ENCODE results near the gene NSMF. TPM values are rescaled to one million over a fixed set of nuclear protein-coding genes. Genes with fewer than 3 reads are reported as not detected.
A peak's percentile ranks its signal among the peaks of the same experiment; 100 is the strongest.

The NSMF gene
- total RNA-seq, 2 donors from 2014 or later: 58.9 to 66.0 TPM

- Histone ChIP-seq H3K36me3 (ENCODE audit: control insufficient read depth, insufficient read depth, low read length) (peaks cover 19% of the 10 kb centered on the region), H3K4me1 (ENCODE audit: control insufficient read depth, insufficient read depth, low read length) (peaks cover 4% of the 10 kb centered on the region), H3K4me3 (ENCODE audit: low read length) (no peak overlapping the region), H3K9me3 (ENCODE audit: control insufficient read depth, low read length) (no peaks in the 10 kb centered on the region), H3K27ac (ENCODE audit: low read depth, low read length) (no peak overlapping the region), H3K9ac (ENCODE audit: extremely low read depth, low read length, poor library complexity, severe bottlenecking) (no peak overlapping the region), H3K27me3 (ENCODE audit: control insufficient read depth, insufficient read depth, low read length, poor library complexity, severe bottlenecking) (no peaks in the 10 kb centered on the region)
- 91 to 98% methylated on average over 13 to 18 of the region's 18 CpGs for WGBS, 2 experiments (ENCODE audit: insufficient coverage in 1 of 2, insufficient read length in 1 of 2)
- H3K4me1 Mint-ChIP-seq: peaks cover 1% of the 10 kb centered on the region
- no peaks in the 10 kb centered on the region for H3K9me3 Mint-ChIP-seq
- H3K27ac Mint-ChIP-seq: no peak overlapping the region
- H3K36me3 Mint-ChIP-seq (ENCODE audit: low read depth): peaks cover 14% of the 10 kb centered on the region
- H3K4me3 Mint-ChIP-seq: no peak overlapping the region
- TF ChIP-seq, protein P1, sequence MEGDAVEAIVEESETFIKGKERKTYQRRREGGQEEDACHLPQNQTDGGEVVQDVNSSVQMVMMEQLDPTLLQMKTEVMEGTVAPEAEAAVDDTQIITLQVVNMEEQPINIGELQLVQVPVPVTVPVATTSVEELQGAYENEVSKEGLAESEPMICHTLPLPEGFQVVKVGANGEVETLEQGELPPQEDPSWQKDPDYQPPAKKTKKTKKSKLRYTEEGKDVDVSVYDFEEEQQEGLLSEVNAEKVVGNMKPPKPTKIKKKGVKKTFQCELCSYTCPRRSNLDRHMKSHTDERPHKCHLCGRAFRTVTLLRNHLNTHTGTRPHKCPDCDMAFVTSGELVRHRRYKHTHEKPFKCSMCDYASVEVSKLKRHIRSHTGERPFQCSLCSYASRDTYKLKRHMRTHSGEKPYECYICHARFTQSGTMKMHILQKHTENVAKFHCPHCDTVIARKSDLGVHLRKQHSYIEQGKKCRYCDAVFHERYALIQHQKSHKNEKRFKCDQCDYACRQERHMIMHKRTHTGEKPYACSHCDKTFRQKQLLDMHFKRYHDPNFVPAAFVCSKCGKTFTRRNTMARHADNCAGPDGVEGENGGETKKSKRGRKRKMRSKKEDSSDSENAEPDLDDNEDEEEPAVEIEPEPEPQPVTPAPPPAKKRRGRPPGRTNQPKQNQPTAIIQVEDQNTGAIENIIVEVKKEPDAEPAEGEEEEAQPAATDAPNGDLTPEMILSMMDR (conservative IDR thresholded peaks at IDR 0.05): no peak
- DNase-seq: no peak
- peaks cover 6% of the 10 kb centered on the region for H3K27me3 Mint-ChIP-seq (ENCODE audit: insufficient read depth)
These were observed 3.7 kb downstream of the NSMF start for GRCh38 chr9:137455359-137455991.

- Histone ChIP-seq H3K27ac (ENCODE audit: low read depth, low read length) (peak overlapping the region; percentile 40), H3K36me3 (ENCODE audit: control insufficient read depth, insufficient read depth, low read length) (peaks cover 19% of the 10 kb centered on the region), H3K9ac (ENCODE audit: extremely low read depth, low read length, poor library complexity, severe bottlenecking) (no peak overlapping the region), H3K4me1 (ENCODE audit: control insufficient read depth, insufficient read depth, low read length) (peaks cover 4% of the 10 kb centered on the region), H3K4me3 (ENCODE audit: low read length) (no peak overlapping the region), H3K9me3 (ENCODE audit: control insufficient read depth, low read length) (no peaks in the 10 kb centered on the region), H3K27me3 (ENCODE audit: control insufficient read depth, insufficient read depth, low read length, poor library complexity, severe bottlenecking) (no peaks in the 10 kb centered on the region)
- peak; percentile 84 for DNase-seq
- Mint-ChIP-seq H3K27me3 (ENCODE audit: insufficient read depth) (peaks cover 2% of the 10 kb centered on the region), H3K9me3 (no peaks in the 10 kb centered on the region), H3K4me3 (peak overlapping the region; percentile 48), H3K36me3 (ENCODE audit: low read depth) (peaks cover 15% of the 10 kb centered on the region), H3K27ac (peak overlapping the region; percentile 97), H3K4me1 (peaks cover 1% of the 10 kb centered on the region)
- 86 to 92% methylated on average over 18 to 30 of the region's 30 CpGs for WGBS, 2 experiments (ENCODE audit: insufficient coverage in 1 of 2, insufficient read length in 1 of 2)
- TF ChIP-seq, protein P1 (conservative IDR thresholded peaks at IDR 0.05): no peak
These were observed 4.4 kb downstream of the NSMF start for GRCh38 chr9:137454597-137455358.

DNA sequence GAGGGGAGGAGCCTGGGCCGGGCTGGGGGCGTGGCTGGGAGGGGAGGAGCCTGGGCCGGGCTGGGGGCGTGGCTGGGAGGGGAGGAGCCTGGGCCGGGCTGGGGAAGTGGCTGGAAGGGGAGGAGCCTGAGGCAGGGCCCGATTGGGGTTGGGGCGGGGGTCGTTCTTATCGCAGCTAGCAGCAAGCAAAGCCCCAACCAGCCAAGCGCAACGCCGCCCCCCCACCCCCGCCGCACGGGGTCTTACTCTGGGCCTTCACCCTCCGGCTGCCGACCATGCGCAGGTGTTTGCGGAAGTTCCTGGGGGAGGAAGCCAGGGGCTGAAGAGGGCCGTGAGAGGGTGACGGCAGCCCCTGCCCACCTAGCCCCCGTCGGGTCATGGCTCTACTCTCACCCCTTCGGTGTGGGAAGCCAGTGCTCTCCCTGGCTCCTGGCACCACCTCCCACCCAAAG lies 5.0 kb downstream of the NSMF start:
- H3K9me3 ChIP-seq (ENCODE audit: control insufficient read depth, low read length): no peaks in the 10 kb centered on the region
- TF ChIP-seq, protein P1 (conservative IDR thresholded peaks at IDR 0.05): no peak
- Mint-ChIP-seq H3K27me3 (ENCODE audit: insufficient read depth) (no peaks in the 10 kb centered on the region), H3K36me3 (ENCODE audit: low read depth) (peaks cover 19% of the 10 kb centered on the region), H3K27ac (peak overlapping the region; percentile 97), H3K4me1 (peaks cover 1% of the 10 kb centered on the region), H3K9me3 (no peaks in the 10 kb centered on the region), H3K4me3 (peak overlapping the region; percentile 48)
- no peaks in the 10 kb centered on the region for H3K27me3 ChIP-seq (ENCODE audit: control insufficient read depth, insufficient read depth, low read length, poor library complexity, severe bottlenecking)
- WGBS, 2 experiments (ENCODE audit: insufficient coverage in 1 of 2, insufficient read length in 1 of 2): 37 to 41% methylated on average over 12 to 20 of the region's 24 CpGs
- H3K4me3 ChIP-seq (ENCODE audit: low read length): no peak overlapping the region
- H3K9ac ChIP-seq (ENCODE audit: extremely low read depth, low read length, poor library complexity, severe bottlenecking): peak overlapping the region; percentile 20
- H3K27ac ChIP-seq (ENCODE audit: low read depth, low read length): peak overlapping the region; percentile 40
- DNase-seq: peak; percentile 90
- H3K4me1 ChIP-seq (ENCODE audit: control insufficient read depth, insufficient read depth, low read length): peaks cover 4% of the 10 kb centered on the region
- H3K36me3 ChIP-seq (ENCODE audit: control insufficient read depth, insufficient read depth, low read length): peaks cover 19% of the 10 kb centered on the region
